ENCODE data around the gene RAD51D. TPM values are rescaled to one million over a fixed set of nuclear protein-coding genes. Genes with fewer than 3 reads are reported as not detected.
A peak's percentile ranks its signal among the peaks of the same experiment; 100 is the strongest.

The RAD51D gene
- total RNA-seq, 2 experiments from 2014 or later, result 6.2 to 8.6 TPM

DNA sequence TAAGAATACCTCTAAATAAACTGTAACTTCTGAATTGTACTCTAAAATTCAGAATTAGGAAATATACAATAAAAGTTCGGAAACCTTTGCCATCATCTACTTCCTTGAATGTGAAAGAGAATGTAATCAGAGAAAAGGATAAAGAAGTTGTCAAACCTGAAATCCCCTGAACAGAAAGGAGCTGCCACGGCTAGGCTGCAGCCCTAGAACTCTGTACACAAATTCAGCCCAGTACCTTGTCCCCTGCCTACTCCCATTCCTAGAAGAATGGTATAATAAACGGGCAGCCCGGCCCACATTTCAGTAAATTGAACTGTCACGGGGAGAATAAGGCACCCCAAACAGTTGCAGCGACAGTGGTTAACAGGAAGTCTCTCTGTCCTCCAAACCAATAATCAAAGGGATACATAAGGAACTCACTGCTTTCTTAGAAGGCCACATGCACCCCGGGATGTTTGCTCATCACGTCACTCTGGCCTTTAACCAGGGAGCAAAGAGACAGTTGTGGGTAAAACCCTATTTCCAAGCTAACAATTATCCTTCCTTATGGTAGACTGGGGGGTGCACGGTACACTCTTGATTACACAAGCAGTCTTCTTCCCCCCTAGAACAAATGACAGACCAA is 31.8 kb downstream of the RAD51D start:
- peak overlapping the region; percentile 88 to 94 for H3K27ac ChIP-seq (ENCODE audit: low read depth in 1 of 2, low read length in 2 of 2)
- intact Hi-C loops (cut with DNase I, micrococcal nuclease), result loop anchor here (1.0 to 5.0 kb wide), 6 partner anchors 15 to 106 kb away; partner anchors contain the start of genes LIG3 (in 1 of the 2) and RAD51D (in 1 of the 2)
- DNase-seq (peak in 9 of 14 experiments; percentile 6 to 70 (median 18)), ATAC-seq (ENCODE audit: poor library complexity) (no peak)
- H3K4me3 ChIP-seq (ENCODE audit: low read length), result peak overlapping the region; percentile 92
- H3K4me3 Mint-ChIP-seq, result peak overlapping the region; percentile 98
- H3K27me3 Mint-ChIP-seq, result no peaks in the 10 kb centered on the region
- H3K27me3 ChIP-seq (ENCODE audit: control insufficient read depth in 1 of 2, insufficient read depth in 2 of 2, low read length in 2 of 2), result no peaks in the 10 kb centered on the region
- peak overlapping the region; percentile 97 for H3K27ac Mint-ChIP-seq
- H3K36me3 Mint-ChIP-seq (ENCODE audit: low read depth), result peaks cover 18% of the 10 kb centered on the region
- ChIA-PET POLR2A (interaction anchor here (0.6 to 3.9 kb wide), 12 partner anchors 10 to 491 kb away, joined by 3 to 14 read pairs (median 4); partner anchors contain the start of gene PEX12), CTCF (interaction anchor here (0.8 to 1.7 kb wide), 5 partner anchors 10 to 65 kb away, joined by 3 to 7 read pairs (median 3); partner anchors contain the start of gene RFFL)
- H3K9me3 ChIP-seq (ENCODE audit: control insufficient read depth in 1 of 2, insufficient read depth in 1 of 2, low read length in 2 of 2), result no peaks in the 10 kb centered on the region
- H3K9me3 Mint-ChIP-seq, result no peaks in the 10 kb centered on the region
- TF ChIP-seq, protein P1, sequence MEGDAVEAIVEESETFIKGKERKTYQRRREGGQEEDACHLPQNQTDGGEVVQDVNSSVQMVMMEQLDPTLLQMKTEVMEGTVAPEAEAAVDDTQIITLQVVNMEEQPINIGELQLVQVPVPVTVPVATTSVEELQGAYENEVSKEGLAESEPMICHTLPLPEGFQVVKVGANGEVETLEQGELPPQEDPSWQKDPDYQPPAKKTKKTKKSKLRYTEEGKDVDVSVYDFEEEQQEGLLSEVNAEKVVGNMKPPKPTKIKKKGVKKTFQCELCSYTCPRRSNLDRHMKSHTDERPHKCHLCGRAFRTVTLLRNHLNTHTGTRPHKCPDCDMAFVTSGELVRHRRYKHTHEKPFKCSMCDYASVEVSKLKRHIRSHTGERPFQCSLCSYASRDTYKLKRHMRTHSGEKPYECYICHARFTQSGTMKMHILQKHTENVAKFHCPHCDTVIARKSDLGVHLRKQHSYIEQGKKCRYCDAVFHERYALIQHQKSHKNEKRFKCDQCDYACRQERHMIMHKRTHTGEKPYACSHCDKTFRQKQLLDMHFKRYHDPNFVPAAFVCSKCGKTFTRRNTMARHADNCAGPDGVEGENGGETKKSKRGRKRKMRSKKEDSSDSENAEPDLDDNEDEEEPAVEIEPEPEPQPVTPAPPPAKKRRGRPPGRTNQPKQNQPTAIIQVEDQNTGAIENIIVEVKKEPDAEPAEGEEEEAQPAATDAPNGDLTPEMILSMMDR (IDR thresholded peaks at IDR 0.05), result no peak
- H3K4me1 Mint-ChIP-seq (ENCODE audit: low read depth), result peaks cover 64% of the 10 kb centered on the region
- no peaks in the 10 kb centered on the region for H3K36me3 ChIP-seq (ENCODE audit: insufficient read depth, low read length)
- peaks cover 57% of the 10 kb centered on the region for H3K4me1 ChIP-seq (ENCODE audit: insufficient read depth, low read length)

DNA sequence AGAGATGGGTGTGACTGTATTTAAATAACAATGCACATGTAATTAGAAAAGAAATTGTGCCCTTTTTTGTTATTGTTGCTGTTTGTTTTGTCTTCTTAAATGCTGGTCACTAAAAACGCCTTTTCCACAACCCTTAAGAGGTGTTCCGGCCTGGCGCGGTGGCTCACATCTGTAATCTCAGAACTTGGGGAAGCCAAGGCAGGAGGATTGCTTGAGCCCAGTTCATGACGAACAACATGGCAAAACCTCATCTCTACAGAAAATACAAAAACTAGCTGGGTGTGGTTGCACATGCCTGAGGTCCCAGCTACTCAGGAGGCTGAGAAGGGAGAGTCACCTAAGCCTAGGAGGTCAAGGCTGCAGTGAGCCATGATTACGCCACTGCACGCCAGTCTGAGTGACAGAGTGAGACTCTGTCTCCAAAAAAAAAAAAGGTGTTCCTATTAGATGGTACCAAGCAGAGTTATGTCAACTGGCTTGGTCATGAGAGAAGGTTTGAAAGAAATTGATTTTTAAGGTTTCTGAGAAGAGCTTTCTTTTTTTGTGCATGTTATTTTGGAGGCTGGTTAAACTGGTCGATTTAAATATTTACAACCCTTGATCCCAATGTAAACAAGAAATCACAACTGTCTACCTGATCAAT is 32.6 kb downstream of the RAD51D start:
- DNase-seq, result peak in 3 of 14 experiments; percentile 13 to 37 (median 16)
- Mint-ChIP-seq H3K27me3 (no peaks in the 10 kb centered on the region), H3K27ac (peak overlapping the region; percentile 97), H3K9me3 (no peaks in the 10 kb centered on the region), H3K4me3 (peak overlapping the region; percentile 98), H3K4me1 (ENCODE audit: low read depth) (peaks cover 72% of the 10 kb centered on the region), H3K36me3 (ENCODE audit: low read depth) (peaks cover 18% of the 10 kb centered on the region)
- peak overlapping the region; percentile 88 to 94 for H3K27ac ChIP-seq (ENCODE audit: low read depth in 1 of 2, low read length in 2 of 2)
- TF ChIP-seq, protein P1 (IDR thresholded peaks at IDR 0.05), result no peak
- H3K36me3 ChIP-seq (ENCODE audit: insufficient read depth, low read length), result no peaks in the 10 kb centered on the region
- POLR2A ChIA-PET, result interaction anchor here (0.9 to 3.9 kb wide), 7 partner anchors 9 to 492 kb away, joined by 3 to 14 read pairs (median 6); partner anchors contain the start of gene PEX12
- H3K27me3 ChIP-seq (ENCODE audit: control insufficient read depth in 1 of 2, insufficient read depth in 2 of 2, low read length in 2 of 2), result no peaks in the 10 kb centered on the region
- CTCF ChIA-PET, result interaction anchor here (0.8 to 2.2 kb wide), 5 partner anchors 9 to 64 kb away, joined by 3 to 7 read pairs (median 4); partner anchors contain the start of gene RFFL
- intact Hi-C loops (cut with DNase I, micrococcal nuclease), result loop anchor here (2.0 to 5.0 kb wide), 3 partner anchors 14 to 105 kb away; partner anchors contain the start of gene LIG3 (in 1 of the 2)
- H3K9me3 ChIP-seq (ENCODE audit: control insufficient read depth in 1 of 2, insufficient read depth in 1 of 2, low read length in 2 of 2), result no peaks in the 10 kb centered on the region
- ATAC-seq (ENCODE audit: poor library complexity), result no peak
- peaks cover 60% of the 10 kb centered on the region for H3K4me1 ChIP-seq (ENCODE audit: insufficient read depth, low read length)
- H3K4me3 ChIP-seq (ENCODE audit: low read length), result peak overlapping the region; percentile 92

DNA sequence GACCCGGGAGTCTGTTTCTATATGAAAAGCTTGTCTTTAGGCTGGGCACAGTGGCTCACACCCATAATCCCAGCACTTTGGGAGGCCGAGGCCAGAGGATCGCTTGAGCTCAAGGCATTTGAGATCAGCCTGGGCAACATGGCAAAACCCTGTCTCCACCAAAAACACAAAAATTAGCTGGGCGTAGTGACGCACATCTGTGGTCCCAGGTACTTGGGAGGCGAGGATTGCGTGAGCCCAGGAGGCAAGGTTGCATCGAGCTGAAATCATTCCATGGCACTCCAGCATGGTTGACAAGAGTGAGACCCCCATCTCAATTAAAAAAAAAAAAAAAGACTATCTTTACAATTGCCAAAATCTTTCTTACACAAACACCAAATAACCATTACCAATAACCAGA is 33.5 kb downstream of the RAD51D start:
- intact Hi-C loops (cut with DNase I, micrococcal nuclease), result loop anchor here (2.0 to 5.0 kb wide), 3 partner anchors 13 to 104 kb away; partner anchors contain the start of gene LIG3 (in 1 of the 2)
- H3K9me3 Mint-ChIP-seq, result no peaks in the 10 kb centered on the region
- Histone ChIP-seq H3K27ac (ENCODE audit: low read depth in 1 of 2, low read length in 2 of 2) (no peak overlapping the region), H3K4me3 (ENCODE audit: low read length) (peak overlapping the region; percentile 92), H3K9me3 (ENCODE audit: control insufficient read depth in 1 of 2, insufficient read depth in 1 of 2, low read length in 2 of 2) (no peaks in the 10 kb centered on the region), H3K36me3 (ENCODE audit: insufficient read depth, low read length) (no peaks in the 10 kb centered on the region), H3K4me1 (ENCODE audit: insufficient read depth, low read length) (peaks cover 62% of the 10 kb centered on the region), H3K27me3 (ENCODE audit: control insufficient read depth in 1 of 2, insufficient read depth in 2 of 2, low read length in 2 of 2) (no peaks in the 10 kb centered on the region)
- ATAC-seq (ENCODE audit: poor library complexity) (no peak), DNase-seq (no peak)
- TF ChIP-seq, protein P1 (IDR thresholded peaks at IDR 0.05), result no peak
- ChIA-PET CTCF (interaction anchor here (2.2 kb wide), 1 partner anchor 23 kb away, joined by 5 read pairs; the partner anchor contains the start of gene RFFL), POLR2A (interaction anchor here (1.0 to 3.9 kb wide), 5 partner anchors 35 to 492 kb away, joined by 3 to 13 read pairs (median 5); partner anchors contain the start of genes LIG3 and PEX12)
- peaks cover 18% of the 10 kb centered on the region for H3K36me3 Mint-ChIP-seq (ENCODE audit: low read depth)
- peak overlapping the region; percentile 98 for H3K4me3 Mint-ChIP-seq
- H3K27ac Mint-ChIP-seq, result peak overlapping the region; percentile 97
- H3K27me3 Mint-ChIP-seq, result no peaks in the 10 kb centered on the region
- H3K4me1 Mint-ChIP-seq (ENCODE audit: low read depth), result peaks cover 79% of the 10 kb centered on the region

All from CD4-positive, alpha-beta T cell (primary cell).